ENCODE results near the gene LONRF2.

LONRF2 gene

GRCh38 chr2:100339823-100340222 lies 17.5 kb upstream of the LONRF2 start:
- H3K27me3 ChIP-seq (replicated peaks; ENCODE audit: control insufficient read depth, insufficient read depth, low read length) = peaks cover 17% of the 10 kb centered on the region
- DNase-seq (ENCODE audit: low read depth) = no peak
- no peaks in the 10 kb centered on the region for H3K36me3 ChIP-seq (ENCODE audit: control insufficient read depth, insufficient read depth, low read length, severe bottlenecking)
- H3K4me3 ChIP-seq (ENCODE audit: low read length) = no peak overlapping the region
- H3K9ac ChIP-seq (ENCODE audit: low read length) = no peak overlapping the region
- peaks cover 4% of the 10 kb centered on the region for H3K9me3 ChIP-seq (ENCODE audit: control insufficient read depth, low read length)
- H3K4me1 ChIP-seq (ENCODE audit: control insufficient read depth, insufficient read depth, low read length) = no peaks in the 10 kb centered on the region

DNA sequence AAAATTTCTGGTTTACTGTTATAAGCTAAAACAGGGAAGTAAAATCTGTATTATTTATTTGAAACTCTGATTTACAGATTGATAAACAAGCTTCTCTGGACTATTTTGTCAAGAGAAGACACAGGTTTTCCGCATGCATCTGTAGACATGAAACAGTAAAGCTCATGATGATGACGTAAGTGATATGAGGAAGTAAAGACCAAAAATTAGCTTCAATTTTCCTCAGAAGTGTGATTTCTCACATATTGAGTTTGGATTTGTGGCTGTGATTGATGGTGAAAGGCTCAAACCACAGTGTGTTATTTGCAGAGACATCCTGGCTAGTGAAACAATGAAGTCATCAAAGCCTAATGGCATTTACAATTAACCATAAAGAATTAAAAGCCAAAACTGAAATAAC lies 12.6 kb upstream of the LONRF2 start:
- no peak for DNase-seq (ENCODE audit: low read depth)
- Histone ChIP-seq H3K36me3 (ENCODE audit: control insufficient read depth, insufficient read depth, low read length, severe bottlenecking) (no peaks in the 10 kb centered on the region), H3K9me3 (ENCODE audit: control insufficient read depth, low read length) (no peaks in the 10 kb centered on the region)

GRCh38 chr2:100327742-100328141 lies 5.4 kb upstream of the LONRF2 start:
- peaks cover 31% of the 10 kb centered on the region for H3K27me3 ChIP-seq (replicated peaks; ENCODE audit: control insufficient read depth, insufficient read depth, low read length)
- no peaks in the 10 kb centered on the region for H3K36me3 ChIP-seq (ENCODE audit: control insufficient read depth, insufficient read depth, low read length, severe bottlenecking)
- no peaks in the 10 kb centered on the region for H3K4me1 ChIP-seq (ENCODE audit: control insufficient read depth, insufficient read depth, low read length)
- DNase-seq (ENCODE audit: low read depth) = no peak
- no peak overlapping the region for H3K4me3 ChIP-seq (ENCODE audit: low read length)
- no peak overlapping the region for H3K9ac ChIP-seq (ENCODE audit: low read length)
- no peaks in the 10 kb centered on the region for H3K9me3 ChIP-seq (ENCODE audit: control insufficient read depth, low read length)

More for the DNA sequence above, 12.6 kb upstream of the LONRF2 start:
- Histone ChIP-seq H3K4me1 (ENCODE audit: control insufficient read depth, insufficient read depth, low read length) (no peaks in the 10 kb centered on the region), H3K9ac (ENCODE audit: low read length) (no peak overlapping the region), H3K27me3 (replicated peaks; ENCODE audit: control insufficient read depth, insufficient read depth, low read length) (peaks cover 24% of the 10 kb centered on the region), H3K4me3 (ENCODE audit: low read length) (no peak overlapping the region)

DNA sequence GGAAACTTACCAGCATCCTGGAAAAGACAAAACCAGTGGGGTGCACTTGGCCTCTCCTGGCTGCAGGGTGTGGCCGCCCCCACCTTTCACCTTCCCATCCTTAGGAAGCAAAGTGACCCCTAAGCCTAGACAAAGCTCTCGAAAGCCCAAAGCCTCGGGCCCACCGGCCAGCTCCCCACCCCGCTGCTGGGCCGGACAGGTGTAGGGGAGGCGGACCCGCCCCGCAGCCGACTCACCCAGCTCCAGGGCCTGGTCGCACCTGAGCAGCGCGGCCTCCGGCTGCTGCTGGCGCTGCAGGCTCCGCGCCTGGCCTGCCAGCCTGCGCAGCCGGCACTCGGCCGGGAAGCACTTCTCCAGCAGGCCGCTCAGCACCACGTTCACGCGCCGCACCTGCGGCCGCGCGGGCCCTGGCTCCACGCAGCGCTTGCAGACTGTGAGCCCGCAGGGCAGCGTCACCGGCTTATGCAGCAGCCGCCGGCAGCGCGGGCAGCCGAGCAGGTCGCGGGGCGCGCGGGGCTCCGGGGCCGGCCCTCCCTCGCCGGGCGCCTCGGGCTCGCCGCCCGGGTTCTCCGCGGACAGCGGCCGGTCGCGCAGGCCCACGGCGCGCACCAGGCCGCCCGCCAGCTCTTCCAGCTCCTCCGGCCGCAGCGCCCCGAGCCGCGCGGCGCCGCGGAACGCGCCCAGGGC lies 979 bp downstream of the LONRF2 start:
- Histone ChIP-seq H3K36me3 (ENCODE audit: control insufficient read depth, insufficient read depth, low read length, severe bottlenecking) (no peaks in the 10 kb centered on the region), H3K9me3 (ENCODE audit: control insufficient read depth, low read length) (peaks cover 25% of the 10 kb centered on the region), H3K27me3 (replicated peaks; ENCODE audit: control insufficient read depth, insufficient read depth, low read length) (peaks cover 40% of the 10 kb centered on the region), H3K9ac (ENCODE audit: low read length) (no peak overlapping the region), H3K4me1 (ENCODE audit: control insufficient read depth, insufficient read depth, low read length) (no peaks in the 10 kb centered on the region), H3K4me3 (ENCODE audit: low read length) (peak overlapping the region; percentile 73)
- DNase-seq (ENCODE audit: low read depth) = peak; percentile 77

- Histone ChIP-seq H3K9ac (ENCODE audit: low read length) (no peak overlapping the region), H3K9me3 (ENCODE audit: control insufficient read depth, low read length) (peaks cover 25% of the 10 kb centered on the region), H3K27me3 (replicated peaks; ENCODE audit: control insufficient read depth, insufficient read depth, low read length) (peaks cover 40% of the 10 kb centered on the region), H3K4me1 (ENCODE audit: control insufficient read depth, insufficient read depth, low read length) (no peaks in the 10 kb centered on the region), H3K4me3 (ENCODE audit: low read length) (peak overlapping the region; percentile 73), H3K36me3 (ENCODE audit: control insufficient read depth, insufficient read depth, low read length, severe bottlenecking) (no peaks in the 10 kb centered on the region)
- no peak for DNase-seq (ENCODE audit: low read depth)
Observed at GRCh38 chr2:100320547-100321178, 1.6 kb downstream of the LONRF2 start.

GRCh38 chr2:100317634-100318033 lies 4.7 kb downstream of the LONRF2 start:
- peak; percentile 20 for DNase-seq (ENCODE audit: low read depth)

DNA sequence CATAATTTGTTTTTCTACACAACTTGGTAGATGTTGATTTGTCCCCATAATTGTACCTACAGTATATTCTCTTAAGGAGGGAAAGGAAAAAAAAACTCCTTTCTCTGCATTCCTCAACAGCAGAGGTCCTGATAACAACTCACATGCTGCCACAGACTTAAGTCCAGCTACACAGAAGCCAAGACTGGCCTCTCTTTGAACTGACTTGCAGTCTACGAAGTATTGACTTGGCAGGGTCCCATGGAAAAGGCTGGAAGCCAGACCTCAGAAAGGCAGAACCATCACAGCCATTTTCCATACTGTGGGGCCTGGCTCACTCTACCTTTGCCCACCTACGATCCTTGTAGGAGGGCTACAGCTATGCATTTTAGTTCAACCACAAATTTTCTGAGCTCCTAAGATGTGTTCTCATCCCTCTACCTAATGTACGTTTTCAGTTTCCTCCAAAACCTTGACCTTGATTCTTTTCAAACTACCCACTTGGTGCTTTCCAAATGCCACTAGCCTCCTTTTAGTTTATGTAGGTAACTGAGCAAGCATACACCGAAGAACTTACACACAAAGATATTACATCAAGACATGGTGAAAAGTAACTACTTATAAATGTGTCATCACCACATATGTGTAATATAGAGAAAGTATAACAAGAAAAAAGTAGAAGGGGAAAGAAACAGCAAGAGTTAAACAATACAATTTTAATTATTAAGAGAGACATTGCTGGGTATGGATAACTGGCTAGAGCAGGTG lies 12.2 kb downstream of the LONRF2 start:
- Histone ChIP-seq H3K9ac (ENCODE audit: low read length) (no peak overlapping the region), H3K9me3 (ENCODE audit: control insufficient read depth, low read length) (no peaks in the 10 kb centered on the region), H3K36me3 (ENCODE audit: control insufficient read depth, insufficient read depth, low read length, severe bottlenecking) (no peaks in the 10 kb centered on the region), H3K4me3 (ENCODE audit: low read length) (no peak overlapping the region), H3K4me1 (ENCODE audit: control insufficient read depth, insufficient read depth, low read length) (no peaks in the 10 kb centered on the region), H3K27me3 (replicated peaks; ENCODE audit: control insufficient read depth, insufficient read depth, low read length) (peaks cover 3% of the 10 kb centered on the region)
- DNase-seq (ENCODE audit: low read depth) = no peak

More at GRCh38 chr2:100317634-100318033, 4.7 kb downstream of the LONRF2 start:
- H3K4me3 ChIP-seq (ENCODE audit: low read length) = no peak overlapping the region
- H3K4me1 ChIP-seq (ENCODE audit: control insufficient read depth, insufficient read depth, low read length) = no peaks in the 10 kb centered on the region
- H3K36me3 ChIP-seq (ENCODE audit: control insufficient read depth, insufficient read depth, low read length, severe bottlenecking) = no peaks in the 10 kb centered on the region
- H3K9me3 ChIP-seq (ENCODE audit: control insufficient read depth, low read length) = peaks cover 25% of the 10 kb centered on the region
- H3K9ac ChIP-seq (ENCODE audit: low read length) = no peak overlapping the region
- peaks cover 16% of the 10 kb centered on the region for H3K27me3 ChIP-seq (replicated peaks; ENCODE audit: control insufficient read depth, insufficient read depth, low read length)

GRCh38 chr2:100309311-100309710 lies 13.0 kb downstream of the LONRF2 start:
- Histone ChIP-seq H3K36me3 (ENCODE audit: control insufficient read depth, insufficient read depth, low read length, severe bottlenecking) (no peaks in the 10 kb centered on the region), H3K27me3 (replicated peaks; ENCODE audit: control insufficient read depth, insufficient read depth, low read length) (peaks cover 3% of the 10 kb centered on the region), H3K4me1 (ENCODE audit: control insufficient read depth, insufficient read depth, low read length) (no peaks in the 10 kb centered on the region), H3K4me3 (ENCODE audit: low read length) (no peak overlapping the region), H3K9ac (ENCODE audit: low read length) (no peak overlapping the region), H3K9me3 (ENCODE audit: control insufficient read depth, low read length) (peaks cover under 1% of the 10 kb centered on the region)
- DNase-seq (ENCODE audit: low read depth) = no peak

GRCh38 chr2:100303744-100304143 lies 18.6 kb downstream of the LONRF2 start:
- Histone ChIP-seq H3K36me3 (ENCODE audit: control insufficient read depth, insufficient read depth, low read length, severe bottlenecking) (no peaks in the 10 kb centered on the region), H3K9me3 (ENCODE audit: control insufficient read depth, low read length) (peaks cover 18% of the 10 kb centered on the region), H3K4me3 (ENCODE audit: low read length) (no peak overlapping the region), H3K4me1 (ENCODE audit: control insufficient read depth, insufficient read depth, low read length) (no peaks in the 10 kb centered on the region), H3K27me3 (replicated peaks; ENCODE audit: control insufficient read depth, insufficient read depth, low read length) (no peaks in the 10 kb centered on the region), H3K9ac (ENCODE audit: low read length) (no peak overlapping the region)
- DNase-seq (ENCODE audit: low read depth) = no peak

DNA sequence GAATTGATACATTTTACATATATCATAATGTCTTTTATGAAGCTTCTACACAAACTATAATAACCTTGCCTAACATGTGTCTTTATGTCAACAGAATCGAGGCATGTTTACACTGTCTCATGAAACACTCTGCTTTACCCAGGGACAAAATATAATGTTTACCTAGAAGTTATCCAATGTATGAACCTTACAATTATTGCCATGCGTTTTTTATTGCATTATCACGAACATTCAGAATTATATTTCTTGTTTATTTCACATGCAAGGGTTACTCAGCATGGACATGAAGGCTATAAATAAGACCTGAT lies 19.8 kb downstream of the LONRF2 start:
- Histone ChIP-seq H3K4me3 (ENCODE audit: low read length) (no peak overlapping the region), H3K27me3 (replicated peaks; ENCODE audit: control insufficient read depth, insufficient read depth, low read length) (no peaks in the 10 kb centered on the region), H3K9me3 (ENCODE audit: control insufficient read depth, low read length) (peaks cover 18% of the 10 kb centered on the region), H3K4me1 (ENCODE audit: control insufficient read depth, insufficient read depth, low read length) (no peaks in the 10 kb centered on the region), H3K9ac (ENCODE audit: low read length) (no peak overlapping the region), H3K36me3 (ENCODE audit: control insufficient read depth, insufficient read depth, low read length, severe bottlenecking) (no peaks in the 10 kb centered on the region)
- no peak for DNase-seq (ENCODE audit: low read depth)

- Histone ChIP-seq H3K4me3 (ENCODE audit: low read length) (no peak overlapping the region), H3K9me3 (ENCODE audit: control insufficient read depth, low read length) (peaks cover 18% of the 10 kb centered on the region), H3K36me3 (ENCODE audit: control insufficient read depth, insufficient read depth, low read length, severe bottlenecking) (no peaks in the 10 kb centered on the region), H3K4me1 (ENCODE audit: control insufficient read depth, insufficient read depth, low read length) (no peaks in the 10 kb centered on the region), H3K27me3 (replicated peaks; ENCODE audit: control insufficient read depth, insufficient read depth, low read length) (no peaks in the 10 kb centered on the region), H3K9ac (ENCODE audit: low read length) (no peak overlapping the region)
- DNase-seq (ENCODE audit: low read depth) = no peak
Observed at GRCh38 chr2:100301881-100302584, 20.3 kb downstream of the LONRF2 start.
